ENCODE measurements around the gene PLD4. TPM values are rescaled to one million over a fixed set of nuclear protein-coding genes. Genes with fewer than 3 reads are reported as not detected.

The PLD4 gene
- total and polyA plus RNA-seq, 2 of the 8 experiments (the other 6 are each of a cell fraction or from before 2014, with no cell fraction given), result 0.05 TPM; not detected in 1

DNA sequence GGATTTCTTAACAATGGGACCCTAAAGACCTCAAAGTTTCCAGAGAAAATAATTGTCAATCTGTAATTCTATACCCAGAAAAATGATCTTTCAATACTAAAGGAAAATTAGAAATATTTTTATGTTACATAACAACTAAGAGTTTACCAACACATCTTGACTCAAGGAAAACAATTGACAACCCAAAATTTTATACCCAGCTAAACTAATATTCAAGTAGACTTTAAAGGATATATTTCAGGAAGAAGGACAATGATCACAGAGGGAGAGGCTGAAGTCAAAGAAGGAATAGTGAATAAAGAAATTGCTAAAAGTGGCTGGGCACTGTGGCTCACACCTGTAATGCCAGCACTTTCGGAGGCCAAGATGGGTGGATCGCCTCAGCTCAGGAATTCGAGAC lies 12.6 kb upstream of the PLD4 start:
- Histone ChIP-seq H4K5ac (ENCODE audit: insufficient read length, low read depth, low read length) (no peak overlapping the region), H3K18ac (ENCODE audit: extremely low read depth, low read length) (no peak overlapping the region), H2BK15ac (ENCODE audit: low read length) (no peak overlapping the region), H2BK20ac (ENCODE audit: low read length) (no peak overlapping the region), H3K23ac (ENCODE audit: insufficient read length) (no peak overlapping the region), H2BK5ac (ENCODE audit: low read depth, low read length) (no peak overlapping the region), H3K9ac (replicated peaks in 1 of 4; ENCODE audit: extremely low read depth in 1 of 4, low read depth in 3 of 4, low read length in 3 of 4) (no peak overlapping the region), H3K9me3 (ENCODE audit: insufficient read depth in 2 of 2, low read depth in 1 of 2, low read length in 1 of 2) (peaks cover 3 to 5% of the 10 kb centered on the region in 2 experiments; a peak in 2 of 4 replicates), H3K4me1 (replicated peaks in 1 of 4; ENCODE audit: control insufficient read depth in 3 of 4, insufficient read depth in 4 of 4, low read length in 3 of 4) (no peaks in the 10 kb centered on the region), H2BK12ac (ENCODE audit: low read depth, low read length) (no peak overlapping the region), H4K20me1 (replicated peaks in 1 of 2; ENCODE audit: control insufficient read depth in 1 of 2, insufficient read depth in 2 of 2, low read length in 2 of 2) (no peaks in the 10 kb centered on the region), H3K23me2 (ENCODE audit: low read depth, low read length) (no peaks in the 10 kb centered on the region), H3K4me3 (ENCODE audit: extremely low read depth in 1 of 4, insufficient read depth in 2 of 4, low read depth in 3 of 4, low read length in 4 of 4) (no peak overlapping the region), H3K79me2 (ENCODE audit: control insufficient read depth in 1 of 2, insufficient read depth in 2 of 2, low read length in 2 of 2) (no peaks in the 10 kb centered on the region), H3K4me2 (ENCODE audit: insufficient read depth in 1 of 2, low read depth in 2 of 2, low read length in 2 of 2) (no peak overlapping the region), H2AFZ (ENCODE audit: low read length) (no peak overlapping the region), H2AK5ac (ENCODE audit: low read depth, low read length) (no peak overlapping the region), H3K14ac (ENCODE audit: insufficient read length) (no peak overlapping the region), H3K36me3 (ENCODE audit: control insufficient read depth in 2 of 4, insufficient read depth in 4 of 4, low read length in 3 of 4) (no peaks in the 10 kb centered on the region), H3K27me3 (replicated peaks in 1 of 4; ENCODE audit: control insufficient read depth in 3 of 4, extremely low read depth in 1 of 4, insufficient read depth in 3 of 4, low read length in 3 of 4) (no peaks in the 10 kb centered on the region; a peak in 2 of 7 replicates), H4K91ac (replicated peaks; ENCODE audit: insufficient read length, low read length) (no peak overlapping the region), H3K4ac (replicated peaks; ENCODE audit: insufficient read length, low read depth, low read length) (no peak overlapping the region), H3K27ac (ENCODE audit: low read depth, low read length) (no peak overlapping the region), H3K79me1 (ENCODE audit: low read depth, low read length) (no peaks in the 10 kb centered on the region), H4K8ac (ENCODE audit: extremely low read depth, insufficient read depth, low read length) (no peak overlapping the region), H2BK120ac (replicated peaks; ENCODE audit: low read depth, low read length) (no peak overlapping the region), H3K56ac (replicated peaks; ENCODE audit: insufficient read length, low read depth, low read length) (no peak overlapping the region)
- ChIA-PET CTCF (ENCODE audit: partially characterized antibody) (interaction anchor here (1.1 to 2.5 kb wide), 4 partner anchors 14 to 28 kb away, joined by 3 to 7 read pairs (median 4); no protein-coding TSS in a partner anchor), POLR2A (ENCODE audit: partially characterized antibody) (no interaction called here)
- WGBS, 2 experiments (ENCODE audit: extremely low coverage in 1 of 2, insufficient coverage in 1 of 2, insufficient read length in 1 of 2, insufficient replicate concordance in 2 of 2, low coverage in 1 of 2, low lambda C conversion rate in 2 of 2, missing lambda C conversion rate in 1 of 2), result 98% methylated on average over 3 of the region's 3 CpGs; no CpG with 5 or more reads in 1 of the 2 experiments
- FAIRE-seq, result no peak
- DNase-seq (ENCODE audit: low read depth in 1 of 2, low spot score in 2 of 2), result no peak
- TF ChIP-seq EGR1 (IDR thresholded peaks at IDR 0.05; ENCODE audit: borderline replicate concordance, low read depth, low read length), result no peak
- TF ChIP-seq RXRA (IDR thresholded peaks at IDR 0.05; ENCODE audit: insufficient read depth, low read depth, low read length), result no peak
- TF ChIP-seq TBP (IDR thresholded peaks at IDR 0.05; ENCODE audit: low read depth, low read length), result no peak
- TF ChIP-seq ZNF274 (IDR thresholded peaks at IDR 0.05; ENCODE audit: borderline replicate concordance, extremely low read depth, low read length), result no peak
- no peak for TF ChIP-seq CEBPB (IDR thresholded peaks at IDR 0.05; ENCODE audit: low read depth, low read length)
- no peak for TF ChIP-seq CBX8 (IDR thresholded peaks at IDR 0.05; ENCODE audit: borderline replicate concordance, low read depth, low read length)
- TF ChIP-seq CREB1 (IDR thresholded peaks at IDR 0.05), result no peak
- TF ChIP-seq, protein P1, sequence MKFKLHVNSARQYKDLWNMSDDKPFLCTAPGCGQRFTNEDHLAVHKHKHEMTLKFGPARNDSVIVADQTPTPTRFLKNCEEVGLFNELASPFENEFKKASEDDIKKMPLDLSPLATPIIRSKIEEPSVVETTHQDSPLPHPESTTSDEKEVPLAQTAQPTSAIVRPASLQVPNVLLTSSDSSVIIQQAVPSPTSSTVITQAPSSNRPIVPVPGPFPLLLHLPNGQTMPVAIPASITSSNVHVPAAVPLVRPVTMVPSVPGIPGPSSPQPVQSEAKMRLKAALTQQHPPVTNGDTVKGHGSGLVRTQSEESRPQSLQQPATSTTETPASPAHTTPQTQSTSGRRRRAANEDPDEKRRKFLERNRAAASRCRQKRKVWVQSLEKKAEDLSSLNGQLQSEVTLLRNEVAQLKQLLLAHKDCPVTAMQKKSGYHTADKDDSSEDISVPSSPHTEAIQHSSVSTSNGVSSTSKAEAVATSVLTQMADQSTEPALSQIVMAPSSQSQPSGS (IDR thresholded peaks at IDR 0.05; ENCODE audit: low read length), result no peak
- no peak for TF ChIP-seq HDAC2 (IDR thresholded peaks at IDR 0.05; ENCODE audit: borderline replicate concordance in 1 of 2, low read depth in 2 of 2, low read length in 2 of 2)
- TF ChIP-seq NRF1 (IDR thresholded peaks at IDR 0.05; ENCODE audit: low read depth, low read length), result no peak
- no peak for TF ChIP-seq CHD2 (IDR thresholded peaks at IDR 0.05; ENCODE audit: low read length)
- no peak for TF ChIP-seq TCF12 (IDR thresholded peaks at IDR 0.05; ENCODE audit: low read depth, low read length)
- TF ChIP-seq BACH1 (IDR thresholded peaks at IDR 0.05; ENCODE audit: low read length), result no peak
- TF ChIP-seq TEAD4 (IDR thresholded peaks at IDR 0.05; ENCODE audit: low read depth, low read length), result no peak
- TF ChIP-seq SP4 (IDR thresholded peaks at IDR 0.05; ENCODE audit: low read length), result no peak

Data from H1 (cell line).